Parathyroid adenoma (tissue), 2 donors: Measurements from ENCODE around the gene INAVA.
"Not testable (repeated sequence)": the region's sequence is repeated elsewhere in the genome, so short reads cannot be mapped to it uniquely, and the experiment has no call there.

Source experiments
- H2AFZ ChIP-seq: fragments of 300-600 bp; sonication (generic); one replicate; pipeline ENCODE4 v1.7.0; 2017; ENCODE audit warnings: antibody characterized with exemption, mild to moderate bottlenecking
- H3K27ac ChIP-seq: fragments of 300-600 bp; sonication (generic); one replicate; pipeline ENCODE4 v1.7.0; 2017
- H3K27me3 ChIP-seq: fragments of 300-600 bp; sonication (generic); one replicate; pipeline ENCODE4 v1.7.0; 2017; ENCODE audit warnings: low read length; ENCODE audit not compliant: control insufficient read depth, insufficient read depth
- H3K36me3 ChIP-seq: fragments of 300-600 bp; sonication (generic); one replicate; pipeline ENCODE4 v1.7.0; 2017; ENCODE audit warnings: low read length; ENCODE audit not compliant: control insufficient read depth, insufficient read depth
- H3K4me1 ChIP-seq: fragments of 300-600 bp; sonication (generic); one replicate; pipeline ENCODE4 v1.7.0; 2017; ENCODE audit warnings: control low read depth
- H3K4me2 ChIP-seq: fragments of 300-600 bp; sonication (generic); one replicate; pipeline ENCODE4 v1.7.0; 2017; ENCODE audit warnings: low read length
- H3K4me3 ChIP-seq: fragments of 300-600 bp; sonication (generic); one replicate; pipeline ENCODE4 v1.7.0; 2017; ENCODE audit warnings: low read depth, low read length
- H3K79me2 ChIP-seq: fragments of 300-600 bp; sonication (generic); one replicate; pipeline ENCODE4 v1.7.0; 2017; ENCODE audit warnings: control low read depth
- H3K9ac ChIP-seq: fragments of 300-600 bp; sonication (generic); one replicate; pipeline ENCODE4 v1.7.0; 2017; ENCODE audit warnings: mild to moderate bottlenecking
- H3K9me3 ChIP-seq: fragments of 300-600 bp; sonication (generic); one replicate; pipeline ENCODE4 v1.7.0; 2017; ENCODE audit warnings: low read length; ENCODE audit not compliant: control insufficient read depth
- CTCF ChIP-seq: fragments of 300-600 bp; sonication (generic); IDR thresholded peaks from one replicate; pipeline ENCODE4 v1.7.0; 2017; ENCODE audit warnings: antibody characterized with exemption, mild to moderate bottlenecking
- donor health status: primary hyperparathyroidism.

Gene INAVA

GRCh38 chr1:200954434-200954833, 59.7 kb downstream of the INAVA start:
- Histone ChIP-seq H3K36me3 (no peaks in the 10 kb centered on the region), H3K27me3 (no peaks in the 10 kb centered on the region), H3K9me3 (no peaks in the 10 kb centered on the region), H3K4me2 (no peak overlapping the region), H3K27ac (no peak overlapping the region), H3K4me3 (no peak overlapping the region), H3K79me2 (no peaks in the 10 kb centered on the region), H2AFZ (no peak overlapping the region), H3K4me1 (no peaks in the 10 kb centered on the region), H3K9ac (no peak overlapping the region)
- no peak for TF ChIP-seq CTCF

DNA sequence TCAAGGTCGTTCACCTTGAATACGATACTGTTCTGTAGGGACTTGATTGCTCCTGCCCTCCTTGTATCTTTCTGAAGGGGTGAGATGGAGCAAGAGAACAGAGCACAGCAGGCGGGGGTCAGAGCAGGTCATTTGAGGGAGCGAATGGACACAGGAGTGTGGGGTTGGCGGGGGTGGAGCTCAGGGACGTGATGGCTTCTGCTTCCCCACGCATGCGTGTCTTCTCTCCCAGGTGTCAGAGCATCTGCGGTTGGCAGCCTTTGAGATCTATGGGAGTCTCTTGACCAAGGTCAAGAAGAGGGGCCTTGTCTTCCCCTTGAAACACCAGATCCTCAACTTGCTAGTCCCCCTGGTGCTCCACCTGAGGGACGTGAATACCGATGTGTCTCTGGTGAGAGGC, 63.9 kb downstream of the INAVA start:
- no peaks in the 10 kb centered on the region for H3K79me2 ChIP-seq
- no peak for TF ChIP-seq CTCF
- no peaks in the 10 kb centered on the region for H3K36me3 ChIP-seq
- H3K9ac ChIP-seq: no peak overlapping the region
- H2AFZ ChIP-seq: no peak overlapping the region
- no peaks in the 10 kb centered on the region for H3K4me1 ChIP-seq
- H3K27me3 ChIP-seq: no peaks in the 10 kb centered on the region
- H3K27ac ChIP-seq: no peak overlapping the region
- H3K9me3 ChIP-seq: no peaks in the 10 kb centered on the region
- no peak overlapping the region for H3K4me2 ChIP-seq
- no peak overlapping the region for H3K4me3 ChIP-seq

DNA sequence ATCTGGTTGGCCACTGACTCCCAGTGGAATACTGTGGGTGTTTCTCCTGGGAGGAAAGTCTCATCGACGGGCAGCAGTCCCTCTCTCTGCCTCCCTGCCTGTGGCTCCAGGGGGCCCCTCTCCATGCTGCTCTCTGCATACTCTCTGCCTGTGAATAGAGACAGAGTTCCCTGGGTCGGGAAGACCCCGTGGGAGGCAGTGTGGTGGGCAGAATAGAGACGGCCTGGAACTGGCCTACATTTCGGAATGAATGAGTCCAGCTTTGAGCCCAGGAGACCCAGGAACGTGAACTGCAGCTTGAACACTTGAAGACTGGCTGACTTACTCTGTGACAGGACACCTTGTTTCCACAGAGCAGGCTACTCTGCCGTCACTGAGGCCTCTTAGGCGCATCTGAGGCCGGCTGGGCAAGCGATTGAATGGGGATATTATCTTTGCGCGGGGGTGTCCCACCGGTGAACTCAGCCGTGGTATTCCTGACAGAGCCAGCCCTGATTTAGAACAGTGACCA, 64.8 kb downstream of the INAVA start:
- no peaks in the 10 kb centered on the region for H3K27me3 ChIP-seq
- no peaks in the 10 kb centered on the region for H3K36me3 ChIP-seq
- H3K4me3 ChIP-seq: no peak overlapping the region
- H3K9ac ChIP-seq: no peak overlapping the region
- no peak overlapping the region for H3K4me2 ChIP-seq
- TF ChIP-seq CTCF: no peak
- H3K27ac ChIP-seq: no peak overlapping the region
- H3K9me3 ChIP-seq: no peaks in the 10 kb centered on the region
- no peaks in the 10 kb centered on the region for H3K4me1 ChIP-seq
- H2AFZ ChIP-seq: no peak overlapping the region
- no peaks in the 10 kb centered on the region for H3K79me2 ChIP-seq

GRCh38 chr1:200960236-200960947, 65.7 kb downstream of the INAVA start:
- Histone ChIP-seq H3K4me1 (no peaks in the 10 kb centered on the region), H3K4me2 (no peak overlapping the region), H3K27me3 (no peaks in the 10 kb centered on the region), H3K36me3 (no peaks in the 10 kb centered on the region), H3K9me3 (no peaks in the 10 kb centered on the region), H2AFZ (no peak overlapping the region), H3K4me3 (no peak overlapping the region), H3K9ac (no peak overlapping the region), H3K79me2 (no peaks in the 10 kb centered on the region), H3K27ac (no peak overlapping the region)
- no peak for TF ChIP-seq CTCF

DNA sequence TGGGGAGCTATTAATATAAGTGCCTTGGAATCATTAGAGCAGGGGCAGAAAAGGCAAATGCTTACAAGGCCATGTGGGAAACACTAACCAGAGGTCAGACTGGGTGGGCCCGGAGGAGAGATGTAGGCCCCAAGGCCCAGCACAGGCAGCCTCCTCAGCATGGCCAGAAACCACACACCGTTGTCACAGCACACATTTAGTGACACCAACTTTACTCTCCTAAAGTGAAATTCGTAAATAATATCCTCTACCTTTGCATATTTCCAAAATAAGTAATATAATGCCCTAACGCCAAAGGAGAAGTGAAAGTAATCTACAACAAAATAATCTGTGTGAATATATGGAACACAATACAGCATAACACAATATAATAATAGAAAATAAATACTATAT, 66.2 kb downstream of the INAVA start:
- H3K4me3 ChIP-seq: no peak overlapping the region
- H2AFZ ChIP-seq: no peak overlapping the region
- no peaks in the 10 kb centered on the region for H3K9me3 ChIP-seq
- no peaks in the 10 kb centered on the region for H3K79me2 ChIP-seq
- no peak overlapping the region for H3K27ac ChIP-seq
- no peaks in the 10 kb centered on the region for H3K4me1 ChIP-seq
- H3K9ac ChIP-seq: no peak overlapping the region
- no peak overlapping the region for H3K4me2 ChIP-seq
- no peaks in the 10 kb centered on the region for H3K27me3 ChIP-seq
- H3K36me3 ChIP-seq: no peaks in the 10 kb centered on the region
- TF ChIP-seq CTCF: no peak

DNA sequence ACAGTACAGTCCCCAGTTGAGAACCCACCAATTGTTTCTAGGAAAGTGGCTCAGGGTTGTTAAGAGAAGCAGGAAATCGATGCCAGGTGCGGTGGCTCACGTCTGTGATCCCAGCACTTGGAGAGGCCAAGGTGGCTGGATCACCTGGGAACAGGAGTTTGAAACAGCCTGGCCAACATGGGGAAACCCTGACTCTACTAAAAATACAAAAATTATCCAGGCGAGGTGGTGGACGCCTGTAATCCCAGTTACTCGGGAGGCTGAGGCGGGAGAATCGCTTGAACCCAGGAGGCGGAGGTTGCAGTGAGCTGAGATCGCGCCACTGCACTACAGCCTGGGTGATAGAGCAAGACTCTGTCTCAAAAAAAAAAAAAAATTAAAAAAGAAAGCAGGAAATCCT, 67.5 kb downstream of the INAVA start:
- not testable (repeated sequence) for H3K79me2 ChIP-seq, H2AFZ ChIP-seq, H3K9ac ChIP-seq, H3K36me3 ChIP-seq, H3K27ac ChIP-seq, H3K4me3 ChIP-seq, H3K4me1 ChIP-seq, H3K27me3 ChIP-seq, H3K9me3 ChIP-seq, H3K4me2 ChIP-seq
